NCI-H524 treated with DMSO at 0.1 percent for 48 hours (cell line): ENCODE measurements around the gene ERC2.

Experiments used
- DNase-seq: peaks from one replicate; lab custom pipeline; 2025; lab: John Stamatoyannopoulos, UW

Gene ERC2

DNA sequence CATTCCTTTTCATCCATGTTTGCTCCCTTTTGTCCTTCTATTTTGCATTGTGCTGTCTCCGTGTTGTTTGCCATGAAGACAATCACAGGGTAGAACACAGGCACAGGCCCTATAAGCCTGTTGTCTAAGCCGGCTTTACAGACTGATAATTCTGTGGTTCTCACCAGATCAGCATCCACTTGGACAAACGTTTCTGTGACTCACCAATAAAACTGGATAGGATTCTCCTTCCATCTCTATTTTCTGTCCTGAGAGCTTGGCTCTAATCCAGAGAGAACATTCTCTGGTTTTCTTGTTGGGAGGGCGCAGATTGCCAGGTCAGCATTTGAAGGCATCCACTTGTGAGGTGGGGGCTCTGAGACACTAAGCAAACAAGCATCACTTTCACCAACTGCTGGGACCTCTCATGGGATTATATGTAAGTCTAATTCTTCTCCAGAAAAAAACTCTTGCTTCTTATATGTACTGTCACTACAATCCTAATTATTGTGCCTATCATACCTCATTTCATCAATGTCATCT is 101.6 kb downstream of the ERC2 start:
- no peak for DNase-seq

DNA sequence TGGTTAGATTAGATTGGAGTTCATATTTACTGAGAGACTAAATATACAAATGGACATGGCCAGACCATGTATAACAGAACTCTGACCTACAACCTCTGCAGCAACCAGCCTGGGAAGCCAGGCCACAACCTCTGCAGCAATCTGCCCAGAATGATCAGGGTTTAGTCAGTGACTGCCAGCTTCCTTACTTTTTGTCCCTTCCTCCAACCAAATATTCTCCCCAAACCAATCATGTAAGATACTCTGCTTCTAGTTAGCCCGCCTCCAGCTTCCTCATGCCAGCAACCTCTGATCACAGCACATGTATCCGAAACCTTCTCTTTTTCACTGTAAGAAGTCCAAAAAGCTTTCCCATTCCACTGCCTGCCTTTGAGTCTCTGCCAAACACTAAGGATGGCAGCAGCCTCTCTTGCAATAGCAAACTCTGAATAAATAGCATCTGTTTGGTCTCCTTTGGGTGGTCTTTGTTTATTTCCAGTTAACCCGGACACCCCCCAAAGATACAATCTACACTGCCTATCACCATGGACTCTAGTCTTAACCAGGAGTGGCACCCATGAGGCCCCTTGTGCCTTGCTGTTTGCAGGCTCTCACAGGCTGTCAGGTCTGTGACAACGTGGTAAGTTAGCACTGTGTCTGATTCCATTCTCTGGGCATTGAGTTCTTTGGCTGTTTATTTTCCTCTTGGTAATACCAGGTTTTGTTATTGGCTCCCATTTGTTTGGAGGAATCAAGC is 102.2 kb downstream of the ERC2 start:
- DNase-seq, result no peak

DNA sequence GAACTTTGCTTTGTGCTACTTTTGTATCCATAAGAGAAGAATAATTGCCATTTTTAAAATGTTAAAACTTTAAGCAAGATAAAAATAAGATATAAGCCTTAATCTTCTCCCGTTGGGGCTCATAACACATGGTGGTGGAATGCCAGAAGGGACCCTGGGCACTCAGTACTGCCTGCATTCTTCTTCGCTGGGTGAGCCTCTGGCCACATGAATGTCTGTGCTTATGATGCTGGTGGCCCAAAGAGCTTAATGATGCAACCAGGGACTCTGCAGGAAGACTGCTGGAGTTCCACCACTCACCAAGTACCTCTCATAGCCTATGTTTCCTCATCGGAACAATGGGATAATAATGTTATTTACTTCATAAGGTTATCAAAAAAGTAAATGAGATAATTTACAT is 103.6 kb downstream of the ERC2 start:
- DNase-seq, result no peak

DNA sequence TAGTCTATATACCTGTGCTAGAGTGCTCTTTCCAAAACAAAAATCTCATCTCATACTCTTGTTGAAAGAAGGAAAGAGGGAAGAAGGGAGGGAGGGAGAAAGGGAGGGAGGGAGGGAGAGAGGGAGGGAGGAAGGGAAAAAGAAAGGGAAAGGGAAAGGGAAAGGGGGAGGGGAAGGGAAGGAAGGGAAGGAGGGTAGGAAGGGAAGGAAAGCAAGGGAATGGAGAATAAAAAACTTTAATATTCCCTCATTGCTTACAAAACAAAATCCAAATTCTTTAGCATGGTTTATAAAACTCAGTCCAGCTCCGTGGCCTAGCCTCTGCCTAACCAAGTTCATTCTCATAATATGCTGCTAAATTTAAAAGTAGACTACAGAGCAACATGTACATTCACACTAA is 104.5 kb downstream of the ERC2 start:
- DNase-seq, result no peak

DNA sequence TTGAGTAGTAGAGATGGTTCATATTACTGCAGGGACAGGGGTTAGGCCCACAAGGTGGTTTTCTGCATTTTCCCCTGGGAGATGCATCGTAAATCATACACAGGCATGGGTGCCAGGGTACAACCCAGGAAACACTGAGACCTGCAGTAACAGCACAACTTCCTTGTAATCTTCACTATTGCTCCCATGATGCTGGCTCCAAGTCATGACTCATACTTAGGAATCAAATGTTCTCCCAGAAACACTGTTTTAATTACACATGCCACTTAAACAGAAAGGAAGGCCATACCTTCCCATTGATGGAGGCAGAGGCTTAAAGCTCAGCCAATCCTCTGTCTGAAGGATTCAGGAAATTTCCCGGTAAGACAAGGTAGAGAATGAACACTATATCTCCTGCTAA is 106.5 kb downstream of the ERC2 start:
- DNase-seq, result no peak

DNA sequence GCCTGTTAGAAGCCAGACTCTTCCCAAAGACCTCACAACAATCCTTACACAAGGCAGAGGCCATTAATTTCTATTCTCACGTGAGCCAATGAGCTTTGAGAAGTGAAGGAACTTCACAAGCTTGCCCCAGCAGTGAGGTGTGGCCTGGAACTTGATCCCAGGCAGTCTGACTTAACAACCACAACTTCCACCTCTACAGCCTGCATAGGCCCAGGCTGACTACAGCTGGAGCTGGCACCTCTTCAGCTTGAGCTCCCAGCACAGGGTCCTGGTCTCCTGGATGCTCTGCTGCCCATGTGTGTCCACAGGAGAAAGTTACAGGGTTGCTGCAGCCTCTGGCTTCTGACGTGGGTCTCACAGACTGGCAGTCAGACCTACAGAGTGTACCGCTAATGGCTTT is 111.0 kb downstream of the ERC2 start:
- no peak for DNase-seq

DNA sequence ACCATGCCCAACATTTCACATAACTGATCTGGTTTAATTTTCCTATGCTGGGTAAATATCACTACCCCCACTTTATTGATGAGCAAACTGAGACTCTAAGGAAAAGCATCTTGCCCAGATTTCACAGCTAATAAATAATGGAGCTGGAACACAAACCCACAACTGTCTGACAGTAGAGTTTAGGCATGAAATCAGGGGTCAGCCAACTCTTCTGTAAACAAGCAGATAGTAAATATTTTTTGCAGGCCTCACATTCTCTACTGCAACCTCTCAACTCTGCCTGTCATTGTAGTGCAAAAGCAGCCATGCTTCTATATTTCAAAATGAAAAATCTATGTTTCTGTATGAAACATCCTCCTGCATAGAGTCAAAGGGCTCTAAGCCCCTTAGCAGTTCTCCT is 111.5 kb downstream of the ERC2 start:
- DNase-seq, result no peak

DNA sequence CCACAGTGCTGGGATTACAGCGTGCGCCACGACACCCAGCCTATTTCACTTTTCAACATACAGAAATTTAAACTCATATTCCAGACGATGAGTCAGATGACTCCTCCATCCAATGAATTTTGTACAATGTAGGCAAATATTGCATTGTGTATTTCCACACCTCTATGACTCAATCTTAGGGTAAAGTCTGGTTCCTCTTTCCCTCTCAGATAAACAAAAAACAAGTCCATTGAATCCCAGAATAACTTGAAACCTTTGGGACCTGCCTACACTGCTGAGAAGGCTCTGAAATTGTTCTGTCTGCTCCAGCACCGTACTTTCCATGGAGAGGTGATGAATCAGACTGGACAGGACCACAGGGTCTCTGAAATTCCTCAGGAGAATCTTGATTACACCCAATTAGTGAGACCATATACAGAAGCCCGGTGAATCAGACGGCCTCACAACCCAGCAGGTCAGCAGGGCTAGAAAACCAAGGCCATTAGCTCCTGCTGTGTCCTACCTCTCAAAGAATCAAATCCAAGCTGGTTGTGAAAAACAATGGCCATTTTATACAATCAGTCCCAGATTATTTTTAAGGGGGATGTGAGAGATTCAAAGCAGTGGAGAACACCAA is 112.6 kb downstream of the ERC2 start:
- no peak for DNase-seq

DNA sequence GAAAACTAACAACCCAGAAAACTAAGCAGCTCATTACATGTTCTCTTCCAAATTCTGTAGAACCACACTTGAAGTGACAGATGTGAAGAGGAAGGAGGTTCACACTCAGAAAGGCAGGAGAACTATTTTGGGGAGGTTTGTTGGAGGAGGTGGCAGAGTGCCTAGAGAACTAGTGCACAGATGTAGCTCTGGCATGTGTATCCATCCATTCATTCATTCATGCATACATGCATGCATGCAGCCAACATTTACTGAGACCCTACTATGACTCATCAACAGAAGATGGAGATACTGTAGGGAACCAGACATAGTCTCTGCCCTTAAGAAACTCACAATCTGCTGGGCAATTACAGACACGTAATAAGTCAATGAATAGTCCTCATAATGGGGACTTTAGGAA is 116.7 kb downstream of the ERC2 start:
- no peak for DNase-seq

DNA sequence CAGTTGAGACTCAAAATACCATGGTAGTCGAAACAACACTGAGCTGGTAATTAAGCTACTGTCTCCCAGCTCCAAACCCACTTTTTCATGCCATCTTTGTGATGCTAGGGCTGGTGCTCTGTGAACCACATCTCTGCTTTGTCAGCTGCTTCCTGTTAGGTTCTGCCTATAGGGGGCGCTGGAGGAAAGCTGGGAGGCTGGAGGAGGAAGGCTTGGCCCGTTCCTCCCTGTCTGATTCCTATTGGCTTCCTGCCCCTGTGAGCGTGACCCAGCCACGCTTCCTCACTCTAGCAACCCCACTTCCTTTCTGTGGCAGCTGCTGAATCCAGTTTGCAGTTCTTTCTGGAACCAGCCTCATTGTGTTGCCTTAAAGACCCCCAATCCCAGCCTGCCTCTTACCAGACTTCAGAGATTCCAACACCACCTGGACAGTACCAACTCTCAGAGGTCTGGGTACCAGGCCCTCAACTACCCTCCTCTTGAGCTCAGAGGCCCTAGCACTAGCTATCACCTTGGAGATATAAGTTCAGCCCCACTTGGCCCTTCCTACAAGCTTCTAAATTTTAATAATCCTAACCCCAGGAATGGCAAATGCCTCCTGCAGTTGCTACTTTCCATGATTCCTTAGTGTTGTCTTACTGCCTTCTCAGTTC is 120.9 kb downstream of the ERC2 start:
- no peak for DNase-seq

DNA sequence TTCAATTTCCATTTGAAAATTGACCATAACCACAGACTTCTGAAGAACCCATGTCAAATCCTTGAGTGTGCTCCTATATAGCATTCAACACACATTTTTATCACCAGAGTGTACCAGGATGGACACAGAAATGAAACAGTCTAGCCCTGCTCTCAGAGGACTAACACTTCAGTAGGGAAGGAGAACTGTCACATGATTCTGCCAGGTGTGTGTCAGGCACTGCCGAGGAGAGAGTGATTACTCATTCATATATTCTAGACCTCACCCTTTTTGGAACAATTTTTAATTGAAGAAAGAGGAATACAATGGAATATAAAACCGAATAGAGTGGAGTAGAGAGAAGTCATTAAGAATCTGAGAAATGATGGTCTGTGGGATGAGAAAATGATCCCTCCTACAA is 125.8 kb downstream of the ERC2 start:
- DNase-seq, result no peak

DNA sequence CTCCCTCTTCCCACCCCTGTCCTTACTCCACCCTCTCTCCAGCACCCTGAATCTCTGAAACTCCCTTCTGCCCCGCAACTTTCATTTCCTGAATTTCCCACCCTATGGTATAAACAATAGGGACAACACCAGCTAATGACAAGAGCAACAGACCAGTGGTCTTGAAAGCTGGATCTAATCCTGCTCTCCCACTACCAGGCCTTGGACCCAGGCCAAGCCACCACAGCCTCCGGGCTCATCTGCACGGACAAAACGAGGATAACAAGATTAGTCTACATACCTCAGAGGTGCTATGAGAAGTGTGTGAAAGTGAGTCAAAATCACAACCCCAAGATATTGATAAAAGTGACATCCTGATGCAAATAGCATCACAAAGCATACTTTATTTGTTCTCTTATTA is 128.6 kb downstream of the ERC2 start:
- peak; percentile 9 for DNase-seq

DNA sequence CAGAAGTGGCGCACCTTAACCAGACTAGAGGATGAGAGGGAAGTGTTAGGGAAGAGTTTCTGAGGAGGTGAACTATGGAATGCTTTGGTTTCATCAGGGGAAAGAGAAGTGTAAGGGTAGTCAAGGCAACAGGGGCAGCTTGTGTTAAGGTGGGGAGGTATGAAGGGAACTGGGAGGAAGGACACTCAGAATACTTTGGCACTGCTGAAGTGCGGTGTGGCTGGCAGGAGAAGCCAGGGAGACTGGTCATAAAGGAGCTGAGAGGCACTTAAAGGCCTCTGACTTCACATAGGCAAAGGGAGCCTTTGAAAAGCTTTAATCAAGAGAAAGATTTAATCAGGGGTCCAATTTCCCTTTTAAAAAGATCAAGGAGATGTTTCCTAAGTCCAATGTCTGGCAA is 129.0 kb downstream of the ERC2 start:
- no peak for DNase-seq

DNA sequence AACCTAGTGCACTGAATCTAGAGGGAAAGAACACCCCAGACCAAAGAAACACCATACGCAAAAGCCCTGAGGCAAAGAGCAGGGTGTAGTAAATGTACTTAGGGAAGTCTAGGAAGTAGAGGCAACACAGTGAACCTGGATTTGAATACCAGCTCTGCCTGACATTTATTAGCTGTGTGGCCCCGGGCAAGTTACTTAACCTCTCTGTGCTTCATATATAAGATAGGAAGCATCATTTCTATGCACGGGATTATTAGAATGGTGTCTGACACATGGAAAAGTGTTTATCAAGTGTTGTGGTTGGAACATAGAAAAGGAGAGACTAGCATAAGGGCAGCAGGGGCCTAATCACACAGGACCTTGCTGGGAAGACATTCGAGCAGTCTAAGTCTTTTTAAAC is 132.2 kb downstream of the ERC2 start:
- no peak for DNase-seq

DNA sequence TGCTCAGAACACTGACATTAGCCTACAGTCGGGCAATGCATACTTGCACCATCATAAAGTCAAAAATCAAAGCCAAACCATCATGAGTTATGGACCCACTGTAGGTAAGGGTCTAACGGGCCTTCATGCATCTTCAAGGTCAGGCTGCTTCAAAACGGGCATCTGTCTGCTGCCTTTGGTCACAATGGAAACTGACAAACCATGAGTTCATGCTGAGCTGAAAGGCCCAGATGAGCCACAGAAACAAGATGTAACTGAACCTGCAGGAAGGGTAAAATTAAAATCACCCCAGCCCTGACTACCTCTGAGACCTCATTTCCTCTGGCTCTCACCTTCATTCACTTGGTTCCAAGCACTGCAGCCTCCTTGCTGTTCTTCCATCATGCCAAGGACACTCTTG is 143.8 kb downstream of the ERC2 start:
- no peak for DNase-seq

DNA sequence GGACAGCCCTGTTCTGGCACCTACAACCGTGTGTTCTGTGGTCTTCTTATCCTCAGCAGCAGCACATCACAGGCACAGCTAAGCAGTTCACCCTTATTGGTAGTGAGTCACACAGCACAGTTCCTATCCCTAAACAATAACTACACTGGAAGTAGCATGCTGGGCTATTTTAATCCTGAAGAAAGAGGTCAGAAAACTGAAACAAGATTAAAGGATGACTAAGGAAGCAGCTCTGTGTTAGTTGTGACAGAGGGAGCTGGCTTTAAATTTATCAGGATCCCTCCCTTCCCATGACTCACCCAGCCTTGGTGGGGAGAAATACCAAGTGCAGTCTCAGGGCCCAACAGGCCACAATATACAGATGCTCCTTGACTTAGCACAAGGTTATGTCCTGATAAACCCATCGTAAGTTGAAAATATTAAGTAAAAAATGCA is 144.3 kb downstream of the ERC2 start:
- no peak for DNase-seq

DNA sequence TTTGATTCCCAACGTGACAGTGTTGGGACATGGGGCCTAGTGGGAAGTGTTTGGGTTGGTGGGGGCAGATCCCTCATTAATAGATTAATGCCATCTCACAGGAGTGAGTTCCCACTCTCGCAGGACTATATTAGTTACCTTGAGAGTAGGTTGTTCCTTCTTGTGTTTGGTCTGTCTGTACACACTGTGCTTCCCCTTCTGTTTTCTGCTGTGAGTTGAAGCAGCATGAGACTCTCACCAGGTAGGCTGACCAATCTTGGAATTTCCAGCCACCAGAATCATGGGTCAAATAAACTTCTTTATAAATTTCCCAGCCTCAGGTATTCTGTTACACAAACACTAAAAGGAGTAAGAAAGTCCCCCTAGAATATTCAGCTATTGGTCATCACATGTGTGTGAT is 145.4 kb downstream of the ERC2 start:
- DNase-seq, result no peak

DNA sequence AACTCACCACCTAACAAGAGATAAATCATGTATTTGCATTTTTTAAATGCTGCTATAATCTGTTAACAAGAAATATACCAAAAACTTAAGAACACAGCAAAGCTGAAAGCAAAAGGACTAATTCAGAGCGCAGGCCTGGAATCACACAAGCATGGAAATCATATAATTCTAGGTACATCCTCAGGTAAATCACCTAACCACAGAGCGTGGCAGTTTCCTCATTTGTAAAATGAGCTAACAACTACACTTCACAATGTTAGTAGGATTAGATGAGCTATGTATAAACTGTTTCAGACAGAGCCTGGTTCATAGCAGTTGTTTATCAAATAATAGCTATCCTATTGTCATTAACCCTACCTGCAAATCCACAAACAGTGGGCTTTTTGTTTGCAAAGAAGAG is 146.4 kb downstream of the ERC2 start:
- no peak for DNase-seq

DNA sequence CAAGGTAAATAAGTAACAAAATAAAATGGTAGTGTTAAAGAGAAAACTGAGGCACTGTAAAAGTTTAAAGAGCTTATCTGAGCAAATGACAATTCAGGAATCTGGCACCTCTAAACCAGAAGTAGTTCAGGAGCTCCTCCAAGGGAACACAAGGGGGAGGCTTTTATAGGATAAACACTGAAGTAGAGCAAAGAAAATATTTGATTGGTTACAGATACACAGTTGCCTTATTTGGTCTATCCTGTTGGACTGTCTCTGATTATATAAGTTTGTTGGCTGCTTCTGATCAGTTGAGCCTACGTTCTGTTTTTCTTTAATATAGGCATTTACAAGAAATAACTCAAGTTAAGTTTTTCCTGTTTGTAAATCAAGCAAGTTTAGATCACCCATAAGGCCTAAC is 146.9 kb downstream of the ERC2 start:
- DNase-seq, result no peak

DNA sequence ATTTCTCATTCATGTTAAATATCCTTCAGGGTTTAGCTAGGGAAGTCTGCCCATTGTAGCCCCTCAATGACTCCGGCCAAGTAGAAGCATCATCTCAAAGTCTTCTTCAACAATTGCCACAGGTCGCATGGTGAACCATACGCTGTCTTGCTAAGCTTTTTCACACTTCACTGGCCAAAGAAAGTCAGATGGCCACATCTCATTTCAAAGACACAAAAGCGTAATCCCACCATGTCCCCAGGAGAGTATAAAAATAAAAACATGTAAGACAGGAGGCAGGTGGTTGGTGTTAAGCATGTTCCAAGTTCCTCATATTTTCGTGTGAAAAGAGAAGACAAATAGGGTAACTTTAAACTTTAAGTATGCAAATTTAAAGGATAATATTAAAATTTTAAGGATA is 147.4 kb downstream of the ERC2 start:
- no peak for DNase-seq

DNA sequence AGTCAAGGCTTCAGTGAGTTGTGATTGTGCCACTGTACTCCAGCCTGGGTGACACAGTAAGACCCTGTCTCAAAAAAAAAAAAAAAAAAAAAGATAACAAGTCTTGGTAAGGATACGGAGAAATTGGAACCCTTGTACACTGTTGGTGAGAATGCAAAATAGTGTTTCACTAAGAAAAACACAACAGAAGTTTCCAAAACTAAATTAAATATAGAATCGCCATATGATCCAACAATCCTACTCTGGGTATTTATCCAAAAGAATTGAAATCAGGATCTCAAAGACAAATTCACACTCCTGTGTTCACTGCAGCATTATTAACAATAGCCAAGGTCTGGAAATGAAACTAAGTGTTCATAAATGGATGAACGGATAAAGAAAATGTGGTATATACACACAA is 149.4 kb downstream of the ERC2 start:
- DNase-seq, result no peak

DNA sequence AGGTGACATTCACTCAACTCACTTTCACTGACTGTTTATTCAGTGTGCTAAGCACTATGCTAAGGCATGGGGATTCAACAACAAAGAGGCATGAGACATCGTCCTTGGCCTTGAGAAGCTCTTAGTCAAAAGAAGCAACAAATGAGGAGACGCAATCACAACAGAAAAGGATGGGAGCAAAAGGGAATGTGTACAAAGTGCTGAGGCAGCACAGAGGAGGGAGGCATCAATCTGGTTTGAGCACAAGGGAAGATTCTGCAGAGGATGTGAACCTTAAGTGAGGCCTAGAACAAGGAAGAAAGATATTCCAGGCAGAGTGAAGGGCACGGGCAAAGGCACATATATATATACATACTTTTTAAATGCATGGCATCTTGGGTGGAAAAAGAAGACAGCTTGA is 151.3 kb downstream of the ERC2 start:
- DNase-seq, result no peak

DNA sequence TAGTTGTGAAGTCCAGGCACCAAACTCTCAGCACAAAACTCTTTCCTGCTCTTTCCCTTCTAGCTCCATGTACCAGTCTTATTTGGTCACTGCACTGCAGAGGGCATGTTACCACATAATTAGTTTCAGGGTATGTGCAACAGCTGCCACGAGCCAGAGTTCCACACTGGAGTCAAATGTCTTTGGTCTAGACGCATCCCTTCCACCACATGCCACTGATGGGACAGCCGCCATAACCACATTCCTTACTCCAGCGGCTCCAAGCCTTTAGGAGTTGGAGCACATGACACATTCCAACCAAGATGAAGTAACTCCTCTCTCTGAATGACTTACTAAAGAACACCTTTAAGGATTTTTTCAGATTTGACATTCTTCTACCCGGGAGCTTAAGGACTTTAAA is 153.4 kb downstream of the ERC2 start:
- no peak for DNase-seq
